AG04450 (cell line): ENCODE results near the gene MOB1B. TPM values are rescaled to one million over a fixed set of nuclear protein-coding genes. Genes with fewer than 3 reads are reported as not detected.

ENCODE experiments used
- CTCF ChIA-PET: fragments of 300-600, 350-600 bp; formaldehyde crosslinking; extraction: SDS; loops from one replicate; lab custom pipeline; 2022; ENCODE audit warnings: antibody characterized with exemption, inconsistent platforms; lab: Charles Lee
- POLR2A ChIA-PET: fragments of 350-600 bp; formaldehyde crosslinking; extraction: SDS; loops from one replicate; lab custom pipeline; 2021; ENCODE audit warnings: antibody characterized with exemption, inconsistent platforms; lab: Yijun Ruan, JAX
- DNase-seq: peaks from one replicate; pipeline ENCODE4 v3.0.0-alpha.2; 2011; ENCODE audit warnings: low read depth, low spot score
- H3K27ac ChIP-seq: one replicate; pipeline ENCODE4 v1.5.1; 2012; ENCODE audit warnings: low read depth, low read length, control low read depth
- H3K27me3 ChIP-seq: one replicate; pipeline ENCODE4 v1.6.0; 2012; ENCODE audit warnings: low read length; ENCODE audit not compliant: control insufficient read depth, insufficient read depth
- H3K4me3 ChIP-seq: 2 replicates; pipeline ENCODE4 v1.5.1; 2011; ENCODE audit warnings: mild to moderate bottlenecking, low read depth, low read length, control low read depth
- H3K9me3 ChIP-seq: 2 replicates; pipeline ENCODE4 v1.5.1; 2012; ENCODE audit warnings: low read length; ENCODE audit not compliant: control insufficient read depth, insufficient read depth
- polyA plus RNA-seq: library from polyadenylated mRNA; depleted of rRNA; stranded (reverse); fragments of >200 nt; gene quantifications from 2 replicates; pipeline ENCODE4 v1.2.3, GENCODE V29; 2011
- TF ChIP-seq, protein P1 (sequence below): IDR thresholded peaks from 2 replicates; pipeline ENCODE4 v1.5.1; 2011; ENCODE audit warnings: low read depth, low read length, control low read depth, inconsistent platforms

The MOB1B gene
- polyA plus RNA-seq, 1 experiment = 21.4 TPM

DNA sequence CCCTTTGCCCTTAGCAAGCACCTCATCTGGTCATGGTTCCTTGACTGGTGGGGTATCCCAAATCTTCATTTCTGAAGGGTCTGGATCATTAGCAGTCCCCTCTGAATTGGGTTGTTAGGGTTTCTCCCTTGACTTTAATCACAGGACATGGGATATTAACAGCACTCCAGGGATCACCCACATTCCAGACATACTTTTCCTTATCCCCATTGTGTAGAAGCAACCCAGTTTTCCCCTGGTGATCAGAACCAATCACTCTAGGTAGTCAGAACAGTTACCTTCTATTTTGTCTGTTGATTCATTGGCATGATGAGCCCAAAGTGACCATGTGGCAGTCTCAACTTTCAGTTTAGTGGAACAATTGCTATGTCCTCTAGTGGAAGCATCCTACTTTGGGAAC, 33.4 kb upstream of the MOB1B start:
- H3K9me3 ChIP-seq = no peaks in the 10 kb centered on the region
- no peak overlapping the region for H3K27ac ChIP-seq
- no peaks in the 10 kb centered on the region for H3K27me3 ChIP-seq
- ChIA-PET CTCF (no interaction called here), POLR2A (no interaction called here)
- no peak overlapping the region for H3K4me3 ChIP-seq
- DNase-seq = no peak
- TF ChIP-seq, protein P1, sequence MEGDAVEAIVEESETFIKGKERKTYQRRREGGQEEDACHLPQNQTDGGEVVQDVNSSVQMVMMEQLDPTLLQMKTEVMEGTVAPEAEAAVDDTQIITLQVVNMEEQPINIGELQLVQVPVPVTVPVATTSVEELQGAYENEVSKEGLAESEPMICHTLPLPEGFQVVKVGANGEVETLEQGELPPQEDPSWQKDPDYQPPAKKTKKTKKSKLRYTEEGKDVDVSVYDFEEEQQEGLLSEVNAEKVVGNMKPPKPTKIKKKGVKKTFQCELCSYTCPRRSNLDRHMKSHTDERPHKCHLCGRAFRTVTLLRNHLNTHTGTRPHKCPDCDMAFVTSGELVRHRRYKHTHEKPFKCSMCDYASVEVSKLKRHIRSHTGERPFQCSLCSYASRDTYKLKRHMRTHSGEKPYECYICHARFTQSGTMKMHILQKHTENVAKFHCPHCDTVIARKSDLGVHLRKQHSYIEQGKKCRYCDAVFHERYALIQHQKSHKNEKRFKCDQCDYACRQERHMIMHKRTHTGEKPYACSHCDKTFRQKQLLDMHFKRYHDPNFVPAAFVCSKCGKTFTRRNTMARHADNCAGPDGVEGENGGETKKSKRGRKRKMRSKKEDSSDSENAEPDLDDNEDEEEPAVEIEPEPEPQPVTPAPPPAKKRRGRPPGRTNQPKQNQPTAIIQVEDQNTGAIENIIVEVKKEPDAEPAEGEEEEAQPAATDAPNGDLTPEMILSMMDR = no peak

DNA sequence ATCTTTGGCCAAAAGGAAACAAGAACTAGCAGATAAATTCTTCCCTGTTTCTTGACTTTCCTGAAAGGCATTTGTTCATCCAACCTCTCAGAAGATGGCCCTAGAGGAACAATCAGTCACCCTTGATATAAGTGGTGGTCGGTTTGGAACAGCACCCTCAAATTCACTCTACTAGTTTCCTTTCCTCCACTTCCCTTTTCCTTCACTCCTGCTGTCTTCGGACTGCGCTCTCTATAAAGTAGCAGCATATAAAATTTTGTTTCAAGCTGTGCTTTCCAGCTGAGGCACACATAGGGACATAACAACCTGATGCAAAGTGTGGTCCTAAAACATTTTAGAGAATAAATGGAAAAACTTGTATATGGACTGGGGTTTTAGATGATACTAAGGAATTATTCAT, 29.0 kb upstream of the MOB1B start:
- CTCF ChIA-PET = no interaction called here
- Histone ChIP-seq H3K4me3 (no peak overlapping the region), H3K27me3 (no peaks in the 10 kb centered on the region), H3K9me3 (no peaks in the 10 kb centered on the region), H3K27ac (no peak overlapping the region)
- DNase-seq = no peak
- TF ChIP-seq, protein P1 = no peak
- POLR2A ChIA-PET = no interaction called here

DNA sequence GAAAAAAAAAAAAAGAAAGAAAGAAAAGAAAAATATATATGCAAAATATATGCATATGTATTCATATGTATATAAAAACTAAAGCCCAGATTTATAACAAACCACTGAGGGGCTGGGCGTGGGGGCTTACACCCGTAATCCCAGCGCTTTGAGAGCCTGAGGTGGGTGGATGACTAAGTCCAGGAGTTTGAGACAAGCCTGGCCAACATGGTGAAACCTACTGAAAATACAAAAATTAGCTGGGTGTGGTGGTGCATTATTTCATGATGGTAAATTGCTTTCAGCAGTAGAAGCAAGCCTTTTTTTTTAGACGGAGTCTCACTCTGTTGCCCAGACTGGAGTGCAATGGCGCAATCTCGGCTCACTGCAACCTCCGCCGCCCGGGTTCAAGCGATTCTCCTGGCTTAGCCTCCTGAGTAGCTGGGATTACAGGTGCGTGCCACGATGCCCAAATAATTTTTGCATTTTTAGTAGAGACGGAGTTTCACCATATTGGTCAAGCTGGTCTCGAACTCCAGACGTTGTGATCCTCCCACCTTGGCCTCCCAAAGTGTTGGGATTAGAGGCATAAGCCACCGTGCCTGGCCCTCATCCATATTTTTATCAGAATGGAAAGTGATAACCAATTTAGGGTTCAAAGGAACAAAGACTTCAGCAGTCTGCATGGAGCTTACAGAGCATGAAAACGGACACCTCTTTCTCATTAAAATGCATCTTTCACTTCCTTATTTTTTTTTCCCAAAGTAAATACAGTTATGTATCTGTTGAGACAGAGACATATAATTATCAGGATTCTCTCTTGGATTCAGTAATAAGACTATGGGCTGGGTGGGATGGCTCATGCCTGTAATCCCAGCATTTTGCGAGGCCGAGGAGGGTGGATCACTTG, 27.7 kb upstream of the MOB1B start:
- TF ChIP-seq, protein P1 = no peak
- no peak for DNase-seq
- no peaks in the 10 kb centered on the region for H3K27me3 ChIP-seq
- H3K27ac ChIP-seq = no peak overlapping the region
- no peaks in the 10 kb centered on the region for H3K9me3 ChIP-seq
- H3K4me3 ChIP-seq = no peak overlapping the region
- ChIA-PET CTCF (interaction anchor here (1.6 kb wide), 1 partner anchor 136 kb away, joined by 5 read pairs; no protein-coding TSS in a partner anchor), POLR2A (interaction anchor here (0.7 kb wide), 1 partner anchor 101 kb away, joined by 4 read pairs; no protein-coding TSS in a partner anchor)

DNA sequence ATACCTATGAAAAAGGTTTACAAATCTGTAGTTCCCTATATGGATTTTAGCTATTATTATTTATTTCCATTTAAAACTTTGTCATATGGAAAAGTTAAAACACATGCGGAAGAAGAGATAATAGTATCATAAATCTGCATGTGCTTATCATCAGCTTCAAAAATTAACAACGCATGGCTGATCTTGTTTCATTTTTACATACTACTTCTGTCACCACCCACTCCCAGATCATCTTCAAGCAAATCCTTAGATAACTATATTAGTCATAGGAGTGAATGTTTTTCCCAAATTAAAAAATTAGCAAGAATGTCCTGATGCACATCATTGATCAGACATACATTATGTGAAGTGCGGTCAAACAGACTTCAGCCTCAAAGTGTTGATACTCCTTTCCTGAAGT, 24.6 kb upstream of the MOB1B start:
- CTCF ChIA-PET = no interaction called here
- no peak overlapping the region for H3K4me3 ChIP-seq
- H3K9me3 ChIP-seq = no peaks in the 10 kb centered on the region
- no peak overlapping the region for H3K27ac ChIP-seq
- TF ChIP-seq, protein P1 = no peak
- DNase-seq = no peak
- no peaks in the 10 kb centered on the region for H3K27me3 ChIP-seq
- POLR2A ChIA-PET = no interaction called here

DNA sequence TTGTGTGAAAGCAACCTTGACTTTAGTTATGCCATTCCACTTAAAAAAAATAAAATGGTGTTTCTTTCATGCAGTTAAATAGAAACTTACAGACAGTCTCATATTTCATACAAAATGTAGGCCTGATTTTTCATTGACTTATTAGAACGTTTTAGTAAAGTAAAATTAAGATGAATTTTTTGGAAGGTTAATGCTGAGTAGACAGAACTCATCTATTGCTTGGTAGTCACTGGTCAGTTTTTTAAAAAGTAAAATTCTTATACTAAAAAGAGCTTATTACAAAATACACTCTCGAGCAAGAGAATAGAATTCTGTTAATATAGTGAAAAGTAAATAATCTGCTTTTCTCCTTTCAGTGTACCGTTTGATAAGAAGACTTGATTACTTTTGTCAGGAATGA, 21.4 kb upstream of the MOB1B start:
- ChIA-PET CTCF (no interaction called here), POLR2A (no interaction called here)
- TF ChIP-seq, protein P1 = no peak
- Histone ChIP-seq H3K9me3 (no peaks in the 10 kb centered on the region), H3K27me3 (no peaks in the 10 kb centered on the region), H3K4me3 (no peak overlapping the region), H3K27ac (no peak overlapping the region)
- DNase-seq = no peak
